Mammary epithelial cell (primary cell): ENCODE results near the gene PRSS38.

Source experiments
- EZH2 ChIP-seq: IDR thresholded peaks from 2 replicates; pipeline ENCODE4 v1.6.1; 2012; ENCODE audit warnings: low read length, inconsistent platforms, borderline replicate concordance
- TF ChIP-seq, protein P1 (sequence below), 2 donors: IDR thresholded peaks in 1 of 2; conservative IDR thresholded peaks in 1 of 2; 2 replicates each; pipeline ENCODE4 v1.5.1; 2011 to 2012; ENCODE audit warnings: inconsistent platforms in 2 of 2, low read length in 2 of 2, mild to moderate bottlenecking in 2 of 2, control low read depth in 1 of 2, low read depth in 1 of 2; ENCODE audit not compliant: insufficient read depth in 1 of 2; ENCODE audit errors: extremely low read depth in 1 of 2

DNA sequence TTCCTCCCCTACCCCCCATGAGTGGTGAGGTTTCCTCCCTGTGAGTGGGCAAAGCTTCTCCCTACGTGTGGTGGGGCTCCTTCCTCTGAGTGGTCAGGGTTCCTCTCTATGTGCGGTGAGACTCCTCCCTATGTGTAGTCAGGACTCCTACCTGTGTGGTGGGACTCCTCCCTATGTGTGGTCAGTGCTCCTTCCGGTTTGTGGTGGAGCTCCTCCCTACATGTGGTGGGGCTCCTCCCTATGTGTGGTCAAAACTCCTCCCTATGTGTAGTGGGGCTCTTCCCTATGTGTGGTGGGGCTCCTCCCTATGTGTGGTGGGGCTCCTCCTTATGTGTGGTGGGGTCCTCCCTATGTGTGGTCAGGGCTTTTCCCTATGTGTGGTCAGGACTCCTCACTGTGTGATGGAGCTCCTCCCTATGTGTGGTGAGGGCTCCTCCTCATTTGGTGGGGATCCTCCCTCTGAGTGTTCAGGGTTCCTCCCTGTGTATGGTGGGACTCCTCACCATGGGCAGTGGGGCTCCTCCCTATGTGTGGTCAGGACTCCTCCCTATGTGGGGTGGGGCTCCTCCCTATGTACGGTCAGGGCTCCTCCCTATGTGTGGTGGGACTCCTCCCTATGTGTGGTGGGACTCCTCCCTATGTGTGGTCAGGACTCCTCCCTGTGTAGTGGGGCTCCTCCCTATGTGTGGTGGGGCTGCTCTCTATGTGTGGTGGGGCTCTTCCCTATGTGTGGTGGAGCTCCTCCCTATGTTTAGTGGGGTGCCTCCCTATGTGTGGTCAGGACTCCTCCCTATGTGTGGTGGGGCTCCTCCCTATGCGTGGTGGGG lies 29.1 kb downstream of the PRSS38 start:
- TF ChIP-seq, protein P1, sequence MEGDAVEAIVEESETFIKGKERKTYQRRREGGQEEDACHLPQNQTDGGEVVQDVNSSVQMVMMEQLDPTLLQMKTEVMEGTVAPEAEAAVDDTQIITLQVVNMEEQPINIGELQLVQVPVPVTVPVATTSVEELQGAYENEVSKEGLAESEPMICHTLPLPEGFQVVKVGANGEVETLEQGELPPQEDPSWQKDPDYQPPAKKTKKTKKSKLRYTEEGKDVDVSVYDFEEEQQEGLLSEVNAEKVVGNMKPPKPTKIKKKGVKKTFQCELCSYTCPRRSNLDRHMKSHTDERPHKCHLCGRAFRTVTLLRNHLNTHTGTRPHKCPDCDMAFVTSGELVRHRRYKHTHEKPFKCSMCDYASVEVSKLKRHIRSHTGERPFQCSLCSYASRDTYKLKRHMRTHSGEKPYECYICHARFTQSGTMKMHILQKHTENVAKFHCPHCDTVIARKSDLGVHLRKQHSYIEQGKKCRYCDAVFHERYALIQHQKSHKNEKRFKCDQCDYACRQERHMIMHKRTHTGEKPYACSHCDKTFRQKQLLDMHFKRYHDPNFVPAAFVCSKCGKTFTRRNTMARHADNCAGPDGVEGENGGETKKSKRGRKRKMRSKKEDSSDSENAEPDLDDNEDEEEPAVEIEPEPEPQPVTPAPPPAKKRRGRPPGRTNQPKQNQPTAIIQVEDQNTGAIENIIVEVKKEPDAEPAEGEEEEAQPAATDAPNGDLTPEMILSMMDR (conservative IDR thresholded peaks at IDR 0.05 in 1 of 2, IDR thresholded peaks at IDR 0.05 in 1 of 2; ENCODE audit: extremely low read depth in 1 of 2, insufficient read depth in 1 of 2, low read depth in 1 of 2, low read length in 2 of 2) = no peak
- no peak for TF ChIP-seq EZH2
